Neutrophil (primary cell): ENCODE results near the gene ZNF552.
A peak's percentile ranks its signal among the peaks of the same experiment; 100 is the strongest.
"Not testable (repeated sequence)": the region's sequence is repeated elsewhere in the genome, so short reads cannot be mapped to it uniquely, and the experiment has no call there.

Experiments used
- H3K27ac ChIP-seq: fragments of 200-600 bp; sonication (generic); 2 replicates; pipeline ENCODE4 v1.5.1; 2016; ENCODE audit warnings: mild to moderate bottlenecking, moderate library complexity
- H3K27me3 ChIP-seq: fragments of 200-600 bp; sonication (generic); 2 replicates; pipeline ENCODE4 v1.6.0; 2016; ENCODE audit warnings: mild to moderate bottlenecking
- H3K36me3 ChIP-seq: fragments of 200-600 bp; sonication (generic); 2 replicates; pipeline ENCODE4 v1.5.1; 2017
- H3K4me1 ChIP-seq, 2 experiments: fragments of 200-600 bp in 1 of 2; sonication (generic) in 1 of 2; 1 replicate in 1 of 2; 2 replicates in 1 of 2; pipeline versions ENCODE4 v1.5.1 to v1.6.1; 2013 to 2016; ENCODE audit warnings: low read depth in 1 of 2, low read length in 1 of 2, mild to moderate bottlenecking in 1 of 2, moderate library complexity in 1 of 2; ENCODE audit not compliant: control insufficient read depth in 1 of 2, insufficient read depth in 1 of 2
- H3K4me3 ChIP-seq, 2 experiments: fragments of 200-600 bp in 1 of 2; sonication (generic) in 1 of 2; 1 replicate in 1 of 2; 2 replicates in 1 of 2; pipeline ENCODE4 v1.5.1; 2013 to 2016; ENCODE audit warnings: low read depth in 1 of 2, low read length in 1 of 2, mild to moderate bottlenecking in 1 of 2, moderate library complexity in 1 of 2
- H3K9me3 ChIP-seq: fragments of 200-600 bp; sonication (generic); 2 replicates; pipeline ENCODE4 v1.5.1; 2016
- CTCF ChIP-seq: fragments of 200-600 bp; sonication (generic); IDR thresholded peaks from 2 replicates; pipeline ENCODE4 v1.5.1; 2016; ENCODE audit warnings: antibody characterized with exemption

The ZNF552 gene

DNA sequence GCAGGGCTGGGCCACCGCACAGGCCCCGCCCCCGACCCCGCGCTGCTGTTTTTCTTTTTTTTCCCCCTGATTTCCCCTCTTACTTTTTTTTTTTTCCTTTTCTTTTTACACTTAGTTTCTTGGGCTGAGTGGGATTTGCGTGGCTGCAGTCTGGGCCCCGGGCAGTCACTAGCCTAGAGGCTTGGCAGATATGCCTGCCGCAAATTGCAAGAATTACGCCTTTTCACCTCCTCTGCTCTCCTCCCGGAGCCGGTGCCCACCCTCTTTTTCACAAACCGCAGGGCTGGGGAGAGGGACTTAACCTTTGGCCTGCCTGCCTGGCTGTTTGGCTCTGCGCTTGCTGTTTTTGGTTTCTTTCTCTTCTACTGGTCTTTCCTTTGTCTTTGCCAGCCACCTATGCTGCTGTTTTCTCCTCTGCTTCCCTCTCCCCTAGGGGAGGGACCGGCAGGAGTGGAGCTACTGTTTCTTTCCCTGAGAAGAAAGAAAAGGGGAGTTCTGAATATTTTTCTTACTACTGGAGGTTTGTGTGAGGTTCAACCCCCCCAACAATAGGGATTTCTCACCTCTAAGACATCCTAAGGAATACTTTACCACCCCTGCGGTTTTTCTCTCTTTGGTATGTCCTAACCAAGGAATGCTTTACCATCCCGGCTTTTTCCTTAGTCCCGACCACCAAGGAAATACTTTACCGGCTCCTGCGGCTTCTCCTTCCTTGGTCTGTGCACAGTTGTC is 11.0 kb downstream of the ZNF552 start:
- no peak for TF ChIP-seq CTCF
- Histone ChIP-seq H3K9me3 (no peaks in the 10 kb centered on the region), H3K27ac (peak overlapping the region; percentile 89), H3K4me3 (peak overlapping the region; percentile 65 to 70), H3K27me3 (no peaks in the 10 kb centered on the region), H3K4me1 (peaks cover 77 to 81% of the 10 kb centered on the region in 2 experiments), H3K36me3 (peaks cover 16% of the 10 kb centered on the region)

DNA sequence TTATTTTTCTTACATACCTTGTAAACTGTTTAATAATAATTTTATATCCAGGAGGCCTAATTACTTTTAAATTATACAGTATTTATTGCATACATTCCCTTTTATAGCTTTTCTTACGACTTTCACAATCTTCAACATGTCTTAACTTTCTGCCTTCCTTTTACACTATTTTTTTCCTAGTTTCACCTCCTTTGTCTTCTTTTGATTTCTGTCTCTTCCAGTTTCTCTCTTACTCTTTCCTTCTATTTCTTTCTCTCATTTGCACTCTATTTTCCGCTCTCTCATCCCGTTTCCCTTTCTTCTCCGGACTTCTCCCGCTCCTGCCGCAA is 11.5 kb downstream of the ZNF552 start:
- no peak for TF ChIP-seq CTCF
- Histone ChIP-seq H3K36me3 (peaks cover 12% of the 10 kb centered on the region), H3K9me3 (no peaks in the 10 kb centered on the region), H3K27me3 (no peaks in the 10 kb centered on the region), H3K4me1 (peaks cover 82 to 86% of the 10 kb centered on the region in 2 experiments), H3K27ac (peak overlapping the region; percentile 89), H3K4me3 (peak overlapping the region; percentile 65 to 70)

DNA sequence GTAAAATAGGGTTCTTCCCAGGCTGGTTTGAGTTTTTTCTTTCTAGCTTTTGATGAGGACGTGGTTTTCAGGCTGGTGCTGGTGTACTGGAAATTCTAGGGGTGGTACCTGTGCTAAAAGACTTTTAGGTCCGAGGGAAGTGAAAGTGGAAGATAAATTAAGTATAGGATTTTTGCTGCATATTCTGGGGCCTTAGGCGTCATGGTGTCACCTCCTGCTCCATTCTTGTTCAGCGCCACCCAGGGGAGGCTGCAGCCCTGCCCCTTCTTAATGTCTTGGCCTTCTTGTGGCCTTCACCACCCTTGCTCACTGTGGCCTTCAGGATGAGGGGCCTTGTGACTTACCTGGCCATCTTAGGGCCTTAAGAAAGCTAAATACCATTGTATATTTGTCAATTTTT is 12.4 kb downstream of the ZNF552 start:
- Histone ChIP-seq H3K27me3 (no peaks in the 10 kb centered on the region), H3K9me3 (no peaks in the 10 kb centered on the region), H3K4me3 (no peak overlapping the region), H3K4me1 (peaks cover 88 to 90% of the 10 kb centered on the region in 2 experiments), H3K36me3 (peaks cover 2% of the 10 kb centered on the region), H3K27ac (peak overlapping the region; percentile 97)
- TF ChIP-seq CTCF: no peak

DNA sequence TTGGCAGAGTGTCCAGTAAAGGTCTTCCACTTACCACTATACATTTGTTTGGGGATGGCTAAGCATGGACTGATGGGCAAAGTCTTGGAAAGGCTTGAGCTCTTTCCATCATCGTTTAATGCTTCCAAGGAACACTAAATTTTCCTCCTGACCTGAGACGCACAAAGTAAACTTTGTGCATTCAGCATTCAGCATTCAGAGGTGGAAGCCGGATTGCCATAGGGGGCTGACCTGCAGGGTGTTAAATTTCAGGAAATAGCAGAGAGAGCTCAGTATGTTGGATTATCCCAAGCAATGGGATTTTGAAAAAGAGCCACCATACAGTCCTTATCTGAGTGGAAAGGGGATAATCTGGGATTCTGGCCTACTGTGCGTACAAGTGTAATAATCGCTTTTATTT is 14.0 kb downstream of the ZNF552 start:
- peak overlapping the region; percentile 97 for H3K27ac ChIP-seq
- no peaks in the 10 kb centered on the region for H3K27me3 ChIP-seq
- H3K9me3 ChIP-seq: no peaks in the 10 kb centered on the region
- no peak for TF ChIP-seq CTCF
- H3K36me3 ChIP-seq: peaks cover 7% of the 10 kb centered on the region
- H3K4me1 ChIP-seq: peaks cover 86 to 89% of the 10 kb centered on the region in 2 experiments
- H3K4me3 ChIP-seq: no peak overlapping the region

DNA sequence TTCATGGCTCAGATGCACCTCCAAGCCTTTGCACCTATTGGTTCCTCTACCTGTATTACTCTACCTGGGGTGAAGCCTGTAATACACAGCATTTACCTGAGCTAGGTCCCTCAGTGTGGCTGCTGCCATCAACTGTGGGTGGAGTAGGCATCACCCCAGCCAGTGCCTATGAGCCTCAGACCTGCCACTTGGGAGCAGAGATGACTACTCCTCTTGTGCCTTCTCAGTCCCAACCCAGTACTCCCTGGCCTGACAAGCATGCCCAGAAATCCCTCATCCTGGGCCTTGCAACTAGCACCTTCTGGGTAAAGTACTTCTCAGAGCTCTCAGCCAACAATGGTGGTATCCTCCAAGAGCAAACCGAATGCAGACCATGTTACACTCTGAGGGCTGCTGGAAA is 18.1 kb downstream of the ZNF552 start:
- peak overlapping the region; percentile 97 for H3K27ac ChIP-seq
- H3K36me3 ChIP-seq: peaks cover 26% of the 10 kb centered on the region
- not testable (repeated sequence) for H3K4me3 ChIP-seq

GRCh38 chr19:57789288-57789687 is 25.4 kb downstream of the ZNF552 start:
- no peaks in the 10 kb centered on the region for H3K9me3 ChIP-seq
- no peak overlapping the region for H3K4me3 ChIP-seq
- no peak overlapping the region for H3K27ac ChIP-seq
- no peaks in the 10 kb centered on the region for H3K4me1 ChIP-seq
- no peaks in the 10 kb centered on the region for H3K27me3 ChIP-seq
- H3K36me3 ChIP-seq: peaks cover 30% of the 10 kb centered on the region
- TF ChIP-seq CTCF: no peak

More for the DNA sequence above, 18.1 kb downstream of the ZNF552 start:
- peaks cover 46 to 50% of the 10 kb centered on the region in 2 experiments for H3K4me1 ChIP-seq
- not testable (repeated sequence) for H3K27me3 ChIP-seq, H3K9me3 ChIP-seq
